IMR-90 (cell line): ENCODE data around the gene CRYBA4. TPM values are rescaled to one million over a fixed set of nuclear protein-coding genes. Genes with fewer than 3 reads are reported as not detected.

Source experiments
- ATAC-seq: fragments of 200-7000 bp; cut with Tn5 transposase; 2 replicates; pipeline ENCODE4 v1.9.1; 2020; ENCODE audit warnings: low read depth, mild to moderate bottlenecking, moderate library complexity
- BruUV-seq: library from RNA; stranded (reverse); fragments of 400-500 nt; replicated peaks from 2 replicates; lab custom pipeline; 2021; lab: Mats Ljungman, UMichigan
- CTCF ChIA-PET: fragments of 300-600 bp; formaldehyde crosslinking; extraction: SDS; loops from one replicate; lab custom pipeline; 2021; ENCODE audit warnings: antibody characterized with exemption; lab: Yijun Ruan, JAX
- POLR2A ChIA-PET: fragments of 300-600 bp; sonication (Branson Sonifier 250); formaldehyde crosslinking; loops from one replicate; lab custom pipeline; 2022; ENCODE audit warnings: antibody characterized with exemption; ENCODE audit not compliant: unreplicated experiment; lab: Charles Lee
- DNase-seq: peaks from one replicate; pipeline ENCODE4 v3.0.0; 2013
- H2AFZ ChIP-seq: replicated peaks from 2 replicates; pipeline ENCODE3; 2013; ENCODE audit warnings: low read length, mild to moderate bottlenecking; ENCODE audit not compliant: poor library complexity
- H2AK5ac ChIP-seq: 2 replicates; pipeline ENCODE4 v1.6.1; 2013; ENCODE audit warnings: low read depth, low read length, inconsistent platforms
- H2AK9ac ChIP-seq: replicated peaks from 2 replicates; pipeline ENCODE3; 2013; ENCODE audit warnings: mild to moderate bottlenecking, low read depth, low read length, moderate library complexity; ENCODE audit not compliant: poor library complexity
- H2BK120ac ChIP-seq: 2 replicates; pipeline ENCODE4 v1.6.1; 2013; ENCODE audit warnings: low read depth, low read length, inconsistent platforms
- H2BK15ac ChIP-seq: 3 replicates; pipeline ENCODE4 v1.6.1; 2013; ENCODE audit warnings: low read depth, low read length, inconsistent platforms
- H2BK20ac ChIP-seq: 2 replicates; pipeline ENCODE4 v1.6.1; 2013; ENCODE audit warnings: low read depth, mild to moderate bottlenecking, inconsistent platforms, low read length, moderate library complexity
- H2BK5ac ChIP-seq: 2 replicates; pipeline ENCODE4 v1.6.1; 2013; ENCODE audit warnings: mild to moderate bottlenecking, low read depth, low read length, inconsistent platforms; ENCODE audit not compliant: poor library complexity, severe bottlenecking
- H3K14ac ChIP-seq: replicated peaks from 2 replicates; pipeline ENCODE4 v1.6.1; 2013; ENCODE audit warnings: low read depth, low read length, inconsistent platforms
- H3K18ac ChIP-seq: 2 replicates; pipeline ENCODE4 v1.6.1; 2013; ENCODE audit warnings: low read depth, low read length, control low read depth
- H3K23ac ChIP-seq: 2 replicates; pipeline ENCODE4 v1.6.1; 2013; ENCODE audit warnings: low read depth, low read length, inconsistent platforms
- H3K27ac ChIP-seq: 2 replicates; pipeline ENCODE4 v1.5.1; 2013; ENCODE audit warnings: mild to moderate bottlenecking, control low read depth, low read length; ENCODE audit not compliant: insufficient read depth
- H3K27me3 ChIP-seq: 2 replicates; pipeline ENCODE4 v1.6.1; 2013; ENCODE audit warnings: low read length; ENCODE audit not compliant: control insufficient read depth, insufficient read depth
- H3K36me3 ChIP-seq: 2 replicates; pipeline ENCODE4 v1.6.1; 2013; ENCODE audit warnings: low read length, mixed read lengths; ENCODE audit not compliant: control insufficient read depth, insufficient read depth
- H3K4ac ChIP-seq: 2 replicates; pipeline ENCODE4 v1.6.1; 2013; ENCODE audit warnings: low read depth, low read length, inconsistent platforms
- H3K4me1 ChIP-seq: 2 replicates; pipeline ENCODE4 v1.6.1; 2013; ENCODE audit warnings: low read length, mixed read lengths; ENCODE audit not compliant: control insufficient read depth, insufficient read depth
- H3K4me2 ChIP-seq: 2 replicates; pipeline ENCODE4 v1.6.1; 2013; ENCODE audit warnings: low read depth, mild to moderate bottlenecking, control low read depth, low read length, moderate library complexity
- H3K4me3 ChIP-seq: 2 replicates; pipeline ENCODE4 v1.5.1; 2013; ENCODE audit warnings: low read depth, mild to moderate bottlenecking, control low read depth, low read length, moderate library complexity; ENCODE audit not compliant: insufficient read depth
- H3K56ac ChIP-seq: 2 replicates; pipeline ENCODE4 v1.6.1; 2013; ENCODE audit warnings: low read length, inconsistent platforms; ENCODE audit not compliant: insufficient read depth; ENCODE audit errors: extremely low read depth
- H3K79me1 ChIP-seq, 2 experiments: 2 replicates each; pipeline ENCODE4 v1.6.1; 2013; ENCODE audit warnings: low read length in 2 of 2, inconsistent platforms in 1 of 2, low read depth in 1 of 2
- H3K9ac ChIP-seq: 2 replicates; pipeline ENCODE4 v1.6.1; 2013; ENCODE audit warnings: low read depth, low read length, control low read depth
- H3K9me1 ChIP-seq: 2 replicates; pipeline ENCODE4 v1.6.1; 2013; ENCODE audit warnings: low read length, inconsistent platforms; ENCODE audit not compliant: insufficient read depth
- H3K9me3 ChIP-seq: 2 replicates; pipeline ENCODE4 v1.6.1; 2013; ENCODE audit warnings: low read length; ENCODE audit not compliant: control insufficient read depth, insufficient read depth
- H4K20me1 ChIP-seq: 2 replicates; pipeline ENCODE4 v1.6.1; 2013; ENCODE audit warnings: low read length, inconsistent platforms; ENCODE audit not compliant: insufficient read depth
- H4K5ac ChIP-seq: 2 replicates; pipeline ENCODE4 v1.6.1; 2013; ENCODE audit warnings: mild to moderate bottlenecking, low read depth, low read length, control low read depth
- H4K8ac ChIP-seq, 2 experiments: 2 replicates each; pipeline ENCODE4 v1.6.1; 2013; ENCODE audit warnings: low read depth in 2 of 2, low read length in 2 of 2, control low read depth in 1 of 2, inconsistent platforms in 1 of 2
- H4K91ac ChIP-seq: 2 replicates; pipeline ENCODE4 v1.6.1; 2013; ENCODE audit warnings: low read depth, low read length, inconsistent platforms; ENCODE audit not compliant: insufficient read depth
- BHLHE40 ChIP-seq: fragments of 150-350 bp; IDR thresholded peaks from 2 replicates; pipeline ENCODE4 v1.6.1; 2016; ENCODE audit warnings: mild to moderate bottlenecking, low read depth, low read length
- FOS ChIP-seq: fragments of 150-350 bp; IDR thresholded peaks from 2 replicates; pipeline ENCODE4 v1.6.1; 2016; ENCODE audit warnings: low read depth, low read length
- MAFK ChIP-seq: IDR thresholded peaks from 2 replicates; pipeline ENCODE4 v1.6.1; 2012; ENCODE audit warnings: low read depth, low read length, improper control_type of control experiment
- MAZ ChIP-seq: IDR thresholded peaks from 2 replicates; pipeline ENCODE4 v1.6.1; 2012; ENCODE audit warnings: low read depth, mild to moderate bottlenecking, low read length, improper control_type of control experiment, moderate library complexity, borderline replicate concordance
- MXI1 ChIP-seq: IDR thresholded peaks from 2 replicates; pipeline ENCODE4 v1.6.1; 2012; ENCODE audit warnings: low read depth, mild to moderate bottlenecking, low read length, moderate library complexity, borderline replicate concordance
- NFE2L2 ChIP-seq: fragments of 150-350 bp; IDR thresholded peaks from 2 replicates; pipeline ENCODE4 v1.6.1; 2016; ENCODE audit warnings: low read depth, mild to moderate bottlenecking, low read length
- RCOR1 ChIP-seq: IDR thresholded peaks from 2 replicates; pipeline ENCODE4 v1.6.1; 2012; ENCODE audit warnings: mild to moderate bottlenecking, low read length, improper control_type of control experiment; ENCODE audit not compliant: insufficient replicate concordance
- RFX5 ChIP-seq: IDR thresholded peaks from 2 replicates; pipeline ENCODE4 v1.8.0; 2012; ENCODE audit warnings: low read depth, mild to moderate bottlenecking, low read length, moderate library complexity
- SMC3 ChIP-seq: fragments of 150-350 bp; IDR thresholded peaks from 2 replicates; pipeline ENCODE4 v1.6.1; 2016; ENCODE audit warnings: low read depth, mild to moderate bottlenecking, antibody characterized with exemption, low read length, moderate library complexity
- USF2 ChIP-seq: fragments of 150-350 bp; IDR thresholded peaks from 2 replicates; pipeline ENCODE4 v1.6.1; 2017; ENCODE audit warnings: mild to moderate bottlenecking, antibody characterized with exemption, low read length, low read depth
- WGBS, 2 experiments: methylation state at CpG; one replicate each; pipeline versions ENCODE4 v1.1.5 to v1.1.7; 2013; ENCODE audit warnings: missing lambda C conversion rate in 2 of 2; ENCODE audit not compliant: insufficient read length in 1 of 2; ENCODE audit errors: extremely low coverage in 2 of 2; 5-methylcytosine and 5-hydroxymethylcytosine counted together
- dilution Hi-C: fragments of 300-500 bp; cut with HindIII; formaldehyde crosslinking; loops from one replicate; pipeline ENCODE4 v1.14.3; 2018; ENCODE audit warnings: low sequenced_read_pairs; ENCODE audit not compliant: unreplicated experiment
- in situ Hi-C: fragments of 300-500 bp; cut with MboI; formaldehyde crosslinking; loops from 3 replicates; pipeline ENCODE4 v1.14.3; 2019; ENCODE audit warnings: low sequenced_read_pairs, inconsistent platforms, mixed read lengths
- intact Hi-C: fragments of 100-400 bp; cut with micrococcal nuclease; formaldehyde crosslinking; loops from 2 replicates; pipeline ENCODE4 v1.10.0; 2022
- polyA plus RNA-seq, 3 experiments: library from polyadenylated mRNA; depleted of rRNA; stranded (reverse); fragments of >200 nt; gene quantifications; 2 replicates each; pipeline ENCODE4 v1.2.3, GENCODE V29; 2012; ENCODE audit warnings: low replicate concordance in 1 of 3
- total RNA-seq: library from RNA; depleted of rRNA; stranded (reverse); fragments of >200 nt; gene quantifications from 2 replicates; pipeline ENCODE4 v1.2.3, GENCODE V29; 2012

Gene CRYBA4
- total and polyA plus RNA-seq, 2 of the 4 experiments (the other 2 are of a cell fraction), result not detected

GRCh38 chr22:26579331-26579886 is 42.4 kb upstream of the CRYBA4 start:
- Histone ChIP-seq H4K5ac (no peak overlapping the region), H3K4ac (no peak overlapping the region), H2BK20ac (no peak overlapping the region), H3K18ac (no peak overlapping the region), H4K8ac (no peak overlapping the region), H3K4me1 (0 out of 2 replicates have a peak, but pooled peaks cover 2% of the 10 kb centered on the region), H3K14ac (no peak overlapping the region), H3K56ac (no peak overlapping the region), H3K4me3 (no peak overlapping the region), H3K36me3 (no peaks in the 10 kb centered on the region; the same call in 1 of the 2 replicates), H3K9ac (no peak overlapping the region), H4K20me1 (peaks cover 32% of the 10 kb centered on the region; the same call in 1 of the 2 replicates), H2BK15ac (no peak overlapping the region), H3K23ac (no peak overlapping the region), H2BK120ac (no peak overlapping the region), H2BK5ac (no peak overlapping the region), H2AK9ac (no peak overlapping the region), H3K9me1 (peaks cover 31% of the 10 kb centered on the region), H2AK5ac (no peak overlapping the region), H3K9me3 (no peaks in the 10 kb centered on the region), H3K79me1 (peaks cover 38 to 84% of the 10 kb centered on the region in 2 experiments), H4K91ac (no peak overlapping the region), H2AFZ (no peak overlapping the region), H3K27ac (no peak overlapping the region), H3K4me2 (no peak overlapping the region), H3K27me3 (no peaks in the 10 kb centered on the region)
- no peak for ATAC-seq
- WGBS, 2 experiments, result 55% methylated on average over 4 of the region's 10 CpGs; no CpG with 5 or more reads in 1 of the 2 experiments
- ChIA-PET POLR2A (no interaction called here), CTCF (no interaction called here)
- no TSS peak for BruUV-seq
- dilution Hi-C loops (no loop called here), in situ Hi-C loops (no loop called here), intact Hi-C loops (no loop called here)
- no peak for TF ChIP-seq MAFK
- TF ChIP-seq RFX5, result no peak
- no peak for TF ChIP-seq SMC3
- TF ChIP-seq MXI1, result no peak
- no peak for TF ChIP-seq USF2
- TF ChIP-seq FOS, result no peak
- no peak for TF ChIP-seq MAZ
- no peak for TF ChIP-seq BHLHE40
- no peak for TF ChIP-seq RCOR1
- TF ChIP-seq NFE2L2, result no peak
- no peak for DNase-seq
